ENCODE measurements around the gene CHKA.
A peak's percentile ranks its signal among the peaks of the same experiment; 100 is the strongest.

The CHKA gene

GRCh38 chr11:68030318-68031143 is 90.7 kb downstream of the CHKA start, which contains the start of gene NDUFS8:
NDUFS8 (plus strand) TSS chr11:68030681; CDS start chr11:68032152, 1,471 bp downstream.
- DNase-seq: peak; percentile 81

GRCh38 chr11:68028802-68029545 is 92.2 kb downstream of the CHKA start:
- no peak for DNase-seq

- no peak for DNase-seq
Measured at GRCh38 chr11:68027667-68028066, 93.5 kb downstream of the CHKA start.

- no peak for DNase-seq
Measured at GRCh38 chr11:68026391-68027105, 94.6 kb downstream of the CHKA start.

- no peak for DNase-seq
Measured at GRCh38 chr11:68025047-68025446, 96.1 kb downstream of the CHKA start.

GRCh38 chr11:68024508-68024907 is 96.7 kb downstream of the CHKA start:
- no peak for DNase-seq

- DNase-seq: no peak
Measured at GRCh38 chr11:68022531-68022930, 98.7 kb downstream of the CHKA start.

- DNase-seq: no peak
Measured at GRCh38 chr11:68021167-68021787, 99.9 kb downstream of the CHKA start.

DNA sequence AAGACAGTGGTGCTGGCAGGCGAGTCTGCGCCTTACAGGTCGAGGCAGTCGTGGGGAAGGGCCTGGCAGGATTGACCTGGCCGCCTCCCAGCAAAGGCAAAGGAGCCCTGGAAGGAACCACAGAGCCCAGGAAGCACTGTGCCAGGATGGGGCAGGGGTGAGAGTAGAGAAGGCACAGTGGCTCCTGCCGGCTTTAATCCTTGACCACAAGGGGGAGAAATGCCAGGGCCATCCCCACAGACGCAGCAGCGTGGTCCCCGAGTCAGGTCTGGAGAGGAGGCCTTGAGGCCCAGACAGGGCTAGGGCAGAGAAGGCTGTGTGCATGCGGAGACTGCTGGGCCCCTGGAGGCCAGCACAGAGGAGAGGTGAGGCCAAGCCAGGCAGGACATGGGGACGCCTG is 100.6 kb downstream of the CHKA start:
- no peak for DNase-seq

DNA sequence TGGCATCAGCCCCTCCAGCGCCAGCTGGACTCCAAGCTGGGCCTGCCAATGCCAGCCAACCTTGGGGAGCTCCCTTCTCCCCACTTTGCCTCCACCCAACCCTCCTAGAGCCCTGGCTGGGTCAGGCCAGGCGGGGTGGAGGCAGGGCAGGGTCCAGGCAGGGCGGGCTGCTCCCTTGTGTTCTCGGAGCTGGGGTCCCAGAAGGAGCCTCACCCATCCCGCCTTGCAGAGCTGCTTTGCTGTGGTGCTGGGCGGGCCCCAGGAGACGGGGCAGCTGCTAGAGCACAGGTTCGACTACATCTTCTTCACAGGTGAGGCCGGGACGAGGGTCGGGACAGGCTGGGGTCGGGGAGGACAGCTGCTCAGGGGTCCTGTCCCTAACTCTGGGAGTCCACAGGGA is 101.7 kb downstream of the CHKA start:
- DNase-seq: no peak

GRCh38 chr11:68018730-68019190 is 102.4 kb downstream of the CHKA start:
- DNase-seq: no peak

DNA sequence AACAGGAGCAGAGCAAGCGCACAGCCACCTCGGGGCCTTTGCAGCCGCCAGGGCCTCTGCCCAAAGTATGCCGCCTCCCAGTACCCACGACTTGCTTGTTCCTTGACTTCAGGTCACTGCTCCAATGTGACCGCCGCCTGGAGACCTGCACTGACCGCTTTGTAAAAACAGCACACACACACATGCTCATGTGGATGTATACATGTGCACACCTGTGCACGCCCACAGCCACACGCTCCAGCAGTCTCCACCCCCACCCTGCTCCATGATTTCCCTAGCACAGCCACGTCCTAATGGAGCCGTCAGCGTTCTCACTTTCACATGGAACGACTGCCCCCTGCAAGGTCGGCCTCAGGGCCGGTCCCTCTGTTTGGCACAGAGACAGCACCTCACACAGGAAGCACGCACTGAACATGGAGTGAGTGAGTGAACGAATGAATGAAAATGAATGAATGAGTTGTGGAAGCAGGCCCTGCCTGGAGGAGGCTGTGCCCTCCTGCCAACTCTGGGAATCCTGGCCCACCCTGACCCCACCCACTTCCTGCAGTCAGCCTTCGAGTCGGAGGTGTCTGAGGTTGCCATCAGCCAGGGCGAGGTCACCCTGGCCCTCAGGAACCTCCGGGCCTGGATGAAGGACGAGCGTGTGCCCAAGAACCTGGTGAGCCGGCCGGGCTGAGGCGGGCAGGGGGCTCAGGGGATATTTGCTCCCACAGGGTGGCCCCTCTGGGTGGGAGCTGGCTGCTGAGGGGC is 103.0 kb downstream of the CHKA start:
- no peak for DNase-seq

- no peak for DNase-seq
Measured at GRCh38 chr11:68016904-68017817, 104.0 kb downstream of the CHKA start.

DNA sequence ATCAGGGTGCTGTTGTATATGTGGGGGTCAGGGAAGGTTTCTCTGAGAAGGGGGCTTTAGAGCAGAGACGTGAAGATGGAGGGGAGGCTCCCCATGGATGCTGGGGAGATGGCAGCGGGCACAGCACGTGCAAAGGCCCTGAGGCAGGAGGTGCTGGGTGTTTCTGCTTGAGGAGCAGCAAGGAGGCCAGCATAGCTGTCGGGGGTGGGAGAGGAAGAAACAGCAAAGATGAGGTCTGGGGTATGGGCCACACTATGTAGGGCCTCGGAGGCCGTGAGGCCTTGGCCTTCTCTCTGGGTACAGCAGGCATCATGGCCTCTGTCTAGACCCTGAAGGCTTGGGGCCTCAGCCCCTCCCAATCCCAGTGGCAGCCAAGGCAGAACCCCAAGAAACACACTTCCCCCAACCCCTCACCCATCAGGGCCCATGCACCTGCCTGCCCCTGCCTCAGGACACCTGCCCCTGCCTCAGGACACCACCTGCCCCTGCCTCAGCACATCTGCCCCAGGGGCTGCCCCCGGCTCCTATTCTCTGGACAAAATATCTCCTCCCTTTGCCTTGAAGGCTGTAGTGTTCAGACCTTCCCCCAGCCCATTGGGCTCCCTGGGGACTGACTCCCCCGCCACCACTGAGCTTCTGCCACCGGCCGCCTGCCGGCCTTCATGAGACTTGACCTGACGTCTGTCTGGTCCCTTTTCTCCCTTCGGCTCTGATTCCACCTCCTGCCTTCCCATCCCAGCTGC is 104.9 kb downstream of the CHKA start:
- no peak for DNase-seq

- DNase-seq: no peak
Measured at GRCh38 chr11:68015467-68015866, 105.7 kb downstream of the CHKA start.

- DNase-seq: no peak
Measured at GRCh38 chr11:68014947-68015447, 106.2 kb downstream of the CHKA start.

DNA sequence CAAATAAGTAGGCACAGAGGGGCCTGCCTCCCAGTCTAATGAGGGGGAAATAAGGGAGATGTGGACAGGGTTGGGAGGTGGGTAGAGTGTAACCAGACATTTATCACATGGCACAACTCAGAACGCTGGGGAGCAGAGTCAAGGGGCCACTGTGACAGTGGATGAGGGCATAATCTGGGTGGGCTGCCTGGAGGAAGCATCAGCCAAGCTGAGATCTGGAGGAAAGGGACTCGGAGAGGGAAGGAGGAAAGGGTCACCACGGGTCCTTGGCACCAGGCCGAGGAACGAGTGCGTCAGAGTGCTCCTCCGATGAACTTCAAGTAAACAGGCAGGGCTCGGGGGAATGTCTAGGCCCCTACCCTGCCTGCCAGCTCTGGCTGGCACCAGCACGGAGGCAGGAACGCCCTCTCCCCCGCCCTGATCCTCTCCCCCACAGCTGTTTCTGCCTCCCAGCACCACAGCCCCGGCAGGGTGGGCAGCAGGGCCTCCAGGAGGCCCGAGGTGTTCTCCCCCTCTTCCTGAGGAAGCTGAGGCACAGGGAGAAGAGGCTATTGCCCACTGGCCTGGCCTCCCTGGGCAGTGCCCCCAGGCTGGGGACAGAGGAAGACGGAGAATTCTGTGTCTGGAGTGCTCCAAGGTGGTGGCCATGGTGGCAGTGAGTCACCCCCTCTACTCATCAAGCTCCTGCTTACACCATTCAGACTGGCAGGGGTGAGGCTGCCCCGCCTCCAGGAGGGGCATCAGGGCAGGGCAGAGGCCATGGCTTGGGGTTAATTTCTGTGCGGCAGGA is 106.8 kb downstream of the CHKA start:
- DNase-seq: peak; percentile 42

GRCh38 chr11:68013611-68014156 is 107.5 kb downstream of the CHKA start:
- no peak for DNase-seq

Measured in GOT3 (cell line).